Nephron (organoid): ENCODE data around the gene MARCHF5.

ENCODE experiments used
- H3K27ac Mint-ChIP-seq, 3 experiments: 2 replicates each; pipeline ENCODE4 v1.8.0; 2020; ENCODE audit warnings: mixed read lengths in 3 of 3, mild to moderate bottlenecking in 2 of 3, moderate library complexity in 1 of 3
- H3K27me3 Mint-ChIP-seq: 2 replicates; pipeline ENCODE4 v1.8.0; 2021; ENCODE audit warnings: low read depth, mild to moderate bottlenecking, moderate library complexity, mixed read lengths
- H3K36me3 Mint-ChIP-seq: 2 replicates; pipeline ENCODE4 v1.8.0; 2020; ENCODE audit warnings: low read depth, mixed read lengths
- H3K4me1 Mint-ChIP-seq: 2 replicates; pipeline ENCODE4 v1.8.0; 2020; ENCODE audit warnings: mixed read lengths
- H3K4me3 Mint-ChIP-seq, 3 experiments: 2 replicates each; pipeline ENCODE4 v1.8.0; 2020; ENCODE audit warnings: mild to moderate bottlenecking in 3 of 3, mixed read lengths in 3 of 3, moderate library complexity in 2 of 3
- H3K9me3 Mint-ChIP-seq: 2 replicates; pipeline ENCODE4 v1.8.0; 2020; ENCODE audit warnings: mixed read lengths
- CTCF ChIP-seq, 3 experiments: fragments of 200-600 bp; sonication (generic); IDR thresholded peaks; one replicate each; pipeline ENCODE4 v1.5.0; 2021; ENCODE audit warnings: antibody characterized with exemption in 3 of 3; ENCODE audit not compliant: unreplicated experiment in 3 of 3

The MARCHF5 gene

GRCh38 chr10:92290837-92291615 lies at the start of gene MARCHF5, which contains the start of gene CPEB3:
Gene MARCHF5, plus strand, starts transcription at chr10:92291167. Its CDS starts 328 bp downstream, at chr10:92291495.
Gene CPEB3, minus strand, starts transcription at chr10:92291078. Its CDS starts 50,728 bp downstream, at chr10:92240350.
- H3K36me3 Mint-ChIP-seq = peaks cover 15% of the 10 kb centered on the region
- peak; percentile 67 to 76 (median 73) for TF ChIP-seq CTCF (IDR thresholded peaks at IDR 0.05; ENCODE audit: unreplicated experiment in 3 of 3)
- H3K27me3 Mint-ChIP-seq = no peaks in the 10 kb centered on the region
- peaks cover 30% of the 10 kb centered on the region for H3K4me1 Mint-ChIP-seq
- no peaks in the 10 kb centered on the region for H3K9me3 Mint-ChIP-seq
- peak within 1 kb of the TSS; percentile 86 to 93 (median 93) for H3K27ac Mint-ChIP-seq
- H3K4me3 Mint-ChIP-seq = peak within 1 kb of the TSS; percentile 96 to 97 (median 96)

- TF ChIP-seq CTCF (IDR thresholded peaks at IDR 0.05; ENCODE audit: unreplicated experiment in 3 of 3) = no peak
- Mint-ChIP-seq H3K9me3 (no peaks in the 10 kb centered on the region), H3K4me3 (peak overlapping the region; percentile 86 to 93 (median 90)), H3K4me1 (peaks cover 35% of the 10 kb centered on the region), H3K36me3 (peaks cover 3% of the 10 kb centered on the region), H3K27ac (peak overlapping the region; percentile 75 to 94 (median 83)), H3K27me3 (peaks cover 38% of the 10 kb centered on the region)
These were observed 49.5 kb upstream of the MARCHF5 start for GRCh38 chr10:92241501-92241900.

GRCh38 chr10:92242380-92242779 lies 48.6 kb upstream of the MARCHF5 start:
- H3K27me3 Mint-ChIP-seq = peaks cover 32% of the 10 kb centered on the region
- peaks cover 3% of the 10 kb centered on the region for H3K36me3 Mint-ChIP-seq
- TF ChIP-seq CTCF (IDR thresholded peaks at IDR 0.05; ENCODE audit: unreplicated experiment in 3 of 3) = no peak
- peaks cover 35% of the 10 kb centered on the region for H3K4me1 Mint-ChIP-seq
- H3K9me3 Mint-ChIP-seq = no peaks in the 10 kb centered on the region
- peak overlapping the region; percentile 64 to 77 (median 73) for H3K4me3 Mint-ChIP-seq
- H3K27ac Mint-ChIP-seq = peak overlapping the region in 2 of 3 experiments; percentile 49 to 57

- Mint-ChIP-seq H3K27me3 (peaks cover 25% of the 10 kb centered on the region), H3K36me3 (peaks cover 1% of the 10 kb centered on the region), H3K4me1 (peaks cover 35% of the 10 kb centered on the region), H3K9me3 (no peaks in the 10 kb centered on the region), H3K27ac (peak overlapping the region; percentile 12 to 63 (median 61)), H3K4me3 (peak overlapping the region; percentile 61 to 77 (median 73))
- no peak for TF ChIP-seq CTCF (IDR thresholded peaks at IDR 0.05; ENCODE audit: unreplicated experiment in 3 of 3)
These were observed 47.9 kb upstream of the MARCHF5 start for GRCh38 chr10:92242910-92243671.

GRCh38 chr10:92244796-92245195 lies 46.2 kb upstream of the MARCHF5 start:
- H3K4me1 Mint-ChIP-seq = peaks cover 27% of the 10 kb centered on the region
- H3K4me3 Mint-ChIP-seq = no peak overlapping the region
- no peaks in the 10 kb centered on the region for H3K9me3 Mint-ChIP-seq
- no peaks in the 10 kb centered on the region for H3K36me3 Mint-ChIP-seq
- H3K27ac Mint-ChIP-seq = no peak overlapping the region
- no peak for TF ChIP-seq CTCF (IDR thresholded peaks at IDR 0.05; ENCODE audit: unreplicated experiment in 3 of 3)
- peaks cover 11% of the 10 kb centered on the region for H3K27me3 Mint-ChIP-seq
